HG02588 (cell line): ENCODE data around the gene HOXC12.

ENCODE experiments used
- ATAC-seq: cut with Tn5 transposase; IDR thresholded peaks from one replicate; pipeline ENCODE4 v1.9.1; 2021; ENCODE audit warnings: mild to moderate bottlenecking, moderate library complexity; ENCODE audit not compliant: unreplicated experiment

The HOXC12 gene

DNA sequence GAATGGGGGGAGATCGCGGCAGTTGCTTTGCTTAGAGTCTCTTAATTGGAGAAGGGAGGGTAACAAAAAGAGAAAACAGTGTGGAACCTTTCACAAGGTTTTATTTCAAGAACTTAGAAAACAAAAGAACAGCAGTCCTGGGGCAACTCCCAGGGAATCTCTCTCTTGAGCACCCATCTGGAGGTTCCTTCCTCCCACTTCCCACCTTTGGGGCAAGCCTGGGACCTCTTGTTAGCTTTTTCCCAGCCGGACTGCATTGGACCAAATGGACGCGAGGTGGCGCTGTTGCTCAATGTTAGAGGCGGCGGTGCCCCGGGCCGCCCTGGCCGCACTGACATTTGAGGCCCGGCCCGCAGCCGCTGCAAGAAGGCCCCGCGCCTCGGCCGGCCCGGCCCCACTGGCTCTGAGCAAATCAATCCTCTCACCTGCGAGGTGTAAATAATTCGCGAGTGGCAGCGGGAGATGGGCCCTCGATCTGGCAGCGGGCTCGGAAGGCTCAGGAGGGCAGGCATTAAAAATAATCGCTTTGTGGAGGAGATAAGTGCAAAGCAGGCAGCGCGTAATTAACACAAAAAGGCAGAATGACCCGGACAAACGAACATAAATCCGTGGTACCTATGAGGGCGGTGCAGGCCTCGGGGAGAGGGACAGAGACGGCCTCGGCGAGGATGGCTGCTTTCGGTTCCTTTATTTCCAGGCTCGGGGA is 51.3 kb downstream of the HOXC12 start:
- peak; percentile 76 for ATAC-seq

DNA sequence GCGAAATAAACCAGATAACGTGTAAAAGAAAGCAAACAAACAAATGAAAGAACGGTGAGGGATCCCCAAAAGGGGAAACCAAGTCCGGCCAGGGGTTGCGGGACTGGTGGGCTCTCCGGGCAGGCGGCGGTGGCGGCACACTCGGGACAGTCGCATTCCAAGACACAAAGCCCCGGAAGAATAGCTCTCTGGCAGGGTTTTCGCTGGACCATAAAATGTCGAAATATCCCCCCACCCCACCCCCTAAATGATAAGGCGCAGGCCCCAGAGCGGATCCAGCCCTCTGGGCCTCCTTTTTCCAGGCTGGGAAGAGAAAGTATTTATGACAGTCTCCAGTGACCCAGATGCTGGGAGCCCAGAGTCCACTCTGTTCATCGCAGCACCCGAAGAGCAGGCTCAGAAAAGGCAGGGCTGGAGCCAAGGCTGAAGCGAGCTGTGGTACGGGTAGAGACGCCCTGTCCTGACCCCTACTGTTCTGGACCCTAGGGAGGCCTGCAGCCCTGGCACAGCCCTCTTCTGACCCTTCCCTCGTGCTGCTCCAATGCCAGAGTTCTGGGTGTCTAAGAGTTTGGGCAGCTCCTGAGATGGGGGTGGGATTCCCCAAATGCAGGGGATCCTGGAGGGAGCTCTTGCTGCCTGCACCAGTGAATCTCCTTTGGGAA is 52.0 kb downstream of the HOXC12 start:
- no peak for ATAC-seq

DNA sequence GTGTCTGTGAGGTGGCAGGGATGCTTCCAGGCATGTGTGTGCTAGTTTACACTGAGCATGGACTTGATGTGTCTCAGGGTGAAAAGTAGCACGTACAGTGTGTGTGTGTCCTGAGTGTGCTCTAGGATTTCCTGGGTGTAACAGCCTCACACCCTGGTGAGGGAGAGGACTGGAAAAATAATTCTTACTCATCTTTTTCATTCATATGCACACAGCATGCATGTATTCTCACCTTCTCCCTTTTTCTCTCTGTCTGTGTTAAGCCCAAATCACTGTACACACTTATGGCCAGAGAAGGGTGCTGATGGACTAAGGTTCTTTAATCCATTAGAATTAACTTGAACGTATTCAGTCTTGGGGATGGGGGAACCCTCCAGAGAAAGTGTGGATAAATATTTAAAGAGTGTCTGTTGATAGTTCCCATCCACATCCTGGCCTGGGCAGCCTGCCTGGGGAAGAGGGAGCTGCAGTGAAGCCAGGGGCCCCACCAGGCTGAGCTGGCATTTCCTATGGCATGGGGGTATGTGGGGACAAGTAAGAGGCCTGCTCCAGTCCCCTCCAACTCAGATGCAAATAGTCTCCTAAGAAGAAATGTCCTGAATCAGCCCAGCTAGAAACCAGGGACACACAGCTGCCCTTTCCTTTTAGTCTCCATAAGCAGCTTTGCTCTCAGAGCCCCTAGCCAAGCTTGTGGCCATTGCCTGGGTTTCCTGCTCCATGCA is 53.0 kb downstream of the HOXC12 start:
- ATAC-seq: no peak

DNA sequence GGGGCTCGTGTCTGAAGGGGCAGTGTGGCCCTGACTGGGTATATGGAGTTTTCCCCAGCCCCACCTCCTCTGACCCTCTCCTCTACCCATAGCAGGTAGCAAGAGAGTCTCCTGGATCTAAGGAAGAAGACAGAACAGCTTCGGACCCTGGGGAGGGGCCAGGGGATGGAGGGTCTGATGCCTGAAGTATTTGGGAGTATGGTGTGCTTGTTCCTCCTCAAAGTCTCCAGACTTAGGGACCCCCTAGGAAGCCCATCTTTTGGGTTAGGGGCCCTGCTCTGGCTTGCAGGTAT is 53.5 kb downstream of the HOXC12 start:
- ATAC-seq: no peak
